ENCODE data around the gene TMEM170A. TPM values are rescaled to one million over a fixed set of nuclear protein-coding genes. Genes with fewer than 3 reads are reported as not detected.

The TMEM170A gene, protein sequence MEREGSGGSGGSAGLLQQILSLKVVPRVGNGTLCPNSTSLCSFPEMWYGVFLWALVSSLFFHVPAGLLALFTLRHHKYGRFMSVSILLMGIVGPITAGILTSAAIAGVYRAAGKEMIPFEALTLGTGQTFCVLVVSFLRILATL
- 14.3 and 17.0 TPM in 2 replicates for total RNA-seq

DNA sequence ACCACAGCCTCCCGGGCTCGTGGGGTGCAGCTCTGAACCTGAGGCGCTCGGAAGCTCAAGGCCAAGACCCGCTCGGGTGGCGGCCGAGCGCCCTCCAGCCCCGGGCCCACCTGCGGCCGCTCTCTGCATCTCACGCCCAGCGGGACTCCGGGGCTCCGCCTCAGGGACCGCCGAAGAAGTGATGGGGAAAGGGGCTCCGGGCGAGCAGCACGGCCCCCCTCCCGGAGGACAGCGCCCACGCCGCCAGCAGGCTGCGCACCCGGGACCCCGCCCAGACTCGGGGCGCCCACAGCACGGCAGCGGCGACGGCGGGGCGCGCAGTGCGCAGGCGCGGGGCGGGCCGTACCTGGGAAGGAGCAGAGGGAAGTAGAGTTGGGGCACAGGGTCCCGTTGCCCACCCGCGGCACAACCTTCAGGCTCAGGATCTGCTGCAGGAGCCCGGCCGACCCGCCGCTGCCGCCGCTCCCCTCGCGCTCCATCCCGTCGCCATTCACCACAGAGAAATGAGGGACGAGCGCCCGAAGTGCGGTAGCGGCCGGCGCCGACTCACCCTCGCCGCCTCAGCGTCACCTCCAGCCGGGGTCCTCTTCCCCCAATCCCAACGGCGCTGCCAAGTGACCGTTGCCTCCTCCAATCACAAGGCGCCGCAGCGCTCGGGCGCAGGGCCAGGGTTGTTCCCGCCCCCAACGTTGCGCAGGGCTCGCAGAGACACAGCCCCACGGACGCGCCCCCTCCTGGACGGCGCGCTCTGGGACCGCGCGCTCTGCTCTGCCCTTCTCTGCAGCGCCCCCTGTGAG lies at the start of gene TMEM170A:
Gene TMEM170A (minus strand): TSS at position 568 of the 797 bp plus-strand sequence. CDS start 89 bp downstream, at position 479.

DNA sequence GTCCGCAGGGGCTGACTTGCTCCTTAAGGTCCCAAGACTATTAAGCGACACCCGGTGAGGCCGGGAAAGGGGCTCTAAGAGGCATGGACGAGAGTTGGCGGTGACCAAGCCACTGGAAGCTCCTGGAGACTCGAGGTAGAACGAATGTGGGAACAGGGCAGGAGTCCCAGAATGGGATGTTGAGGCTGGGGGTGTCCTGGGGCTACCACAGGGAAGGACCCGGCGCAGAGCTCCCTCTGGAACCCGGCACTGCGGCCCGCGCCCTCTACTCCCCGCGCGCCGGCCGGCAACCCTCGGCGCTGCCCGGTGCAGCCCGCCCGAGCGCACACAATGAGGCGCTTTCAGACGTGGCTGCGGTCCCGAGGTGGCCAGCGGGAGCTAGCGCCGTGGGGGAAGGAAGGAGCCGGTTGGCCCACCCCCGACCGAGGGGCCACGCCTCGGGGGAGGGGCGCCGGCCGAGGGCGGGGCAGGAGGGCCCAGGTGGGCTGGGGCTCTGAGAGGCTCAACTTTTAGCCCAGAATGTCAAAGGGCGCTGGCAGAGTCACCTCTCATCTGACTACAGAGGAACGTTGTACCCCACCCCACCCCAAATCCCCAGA lies 30.7 kb upstream of the TMEM170A start, which contains the start of gene CHST6:
Gene CHST6 (minus strand): TSS at position 366 of the 599 bp plus-strand sequence. CDS start 15,613 bp downstream, outside the sequence.

DNA sequence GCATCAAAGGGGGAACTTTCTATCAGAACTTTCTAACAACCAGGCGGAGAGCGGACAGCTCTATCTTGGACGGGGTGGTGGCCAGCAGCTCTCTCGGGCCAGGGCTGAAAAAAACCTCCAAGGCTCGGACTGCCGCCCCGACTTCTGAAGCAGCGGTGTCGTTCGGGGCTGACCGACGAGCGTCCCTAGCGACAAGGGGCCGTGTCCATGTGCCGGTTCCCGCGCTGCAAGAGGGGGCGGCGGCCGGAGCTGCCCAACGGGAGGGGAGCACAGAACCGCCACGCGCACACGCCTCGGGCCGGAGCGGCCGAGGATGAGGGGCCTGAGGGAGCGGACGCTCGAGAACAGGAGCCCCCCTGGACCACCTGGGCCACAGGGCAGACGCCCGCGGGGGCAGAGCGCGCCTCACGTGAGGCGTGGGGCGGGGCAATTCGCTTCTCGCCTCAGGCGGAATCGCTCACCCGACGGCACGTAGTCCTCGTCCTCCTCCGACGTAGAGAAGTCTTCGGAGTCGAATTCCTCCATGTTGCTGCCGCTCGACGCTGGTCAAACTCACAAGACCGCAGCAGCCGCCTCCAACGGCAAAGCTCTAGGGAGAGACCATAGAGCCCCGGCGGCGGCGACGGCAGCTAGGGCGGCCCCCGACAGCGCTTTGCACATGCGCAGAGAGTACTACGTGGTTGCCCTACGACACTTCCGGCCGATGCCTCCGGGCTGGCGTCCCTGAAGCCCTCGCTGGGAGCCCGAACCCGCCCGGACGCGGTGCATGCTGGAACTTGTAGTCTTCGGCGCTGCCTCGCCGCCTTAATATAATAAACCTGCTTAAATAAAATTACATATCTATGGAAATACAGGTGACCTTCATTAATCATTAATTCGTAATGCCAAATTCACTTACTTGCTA lies 31.4 kb downstream of the TMEM170A start, which contains the start of gene CFDP1:
Gene CFDP1 (minus strand): TSS at position 676 of the 904 bp plus-strand sequence. CDS start 151 bp downstream, at position 525.

Other genes with a start within 250 kb of the TMEM170A start
- gene CTRB1, start 245.7 kb downstream of the TMEM170A start, total RNA-seq: not detected in 2 replicates
- 243 and 270 TPM in 2 replicates for gene BCAR1, start 213.1 kb downstream of the TMEM170A start, total RNA-seq
- gene CFDP1, start 31.2 kb downstream of the TMEM170A start, total RNA-seq: 137 and 184 TPM in 2 replicates
- gene CHST6, start 30.8 kb upstream of the TMEM170A start, total RNA-seq: 0.20 and 0.44 TPM in 2 replicates
- not detected in 2 replicates for gene CHST5, start 71.4 kb upstream of the TMEM170A start, total RNA-seq
- gene TMEM231, start 91.6 kb upstream of the TMEM170A start, total RNA-seq: 4.0 and 6.8 TPM in 2 replicates
- 49.1 and 49.8 TPM in 2 replicates for gene GABARAPL2, start 101.7 kb upstream of the TMEM170A start, total RNA-seq
- 31.0 and 35.1 TPM in 2 replicates for gene ADAT1, start 158.6 kb upstream of the TMEM170A start, total RNA-seq
- 227 and 241 TPM in 2 replicates for gene KARS1, start 183.0 kb upstream of the TMEM170A start, total RNA-seq
- gene TERF2IP, start 183.1 kb upstream of the TMEM170A start, total RNA-seq: 43.9 and 52.0 TPM in 2 replicates
- gene CPHXL2, start 212.3 kb upstream of the TMEM170A start, total RNA-seq: not detected in 2 replicates
- not detected in 2 replicates for gene DUXB, start 236.8 kb upstream of the TMEM170A start, total RNA-seq

Measured in mammary microvascular endothelial cell (primary cell).